ENCODE results near the gene ROPN1B.
"Not testable (repeated sequence)": the region's sequence is repeated elsewhere in the genome, so short reads cannot be mapped to it uniquely, and the experiment has no call there.

ROPN1B gene

GRCh38 chr3:125971997-125972944 lies 3.3 kb downstream of the ROPN1B start:
- peak overlapping the region; percentile 48 for H3K4me3 ChIP-seq (ENCODE audit: insufficient read depth, low read depth, low read length)
- H3K27ac ChIP-seq (ENCODE audit: insufficient read depth, low read depth, low read length, poor library complexity, severe bottlenecking), result not testable (repeated sequence)
- WGBS, 2 experiments, result 1 to 2% methylated on average over 26 of the region's 31 CpGs

GRCh38 chr3:125975245-125976002 lies 6.4 kb downstream of the ROPN1B start:
- H3K27me3 ChIP-seq (ENCODE audit: control insufficient read depth, insufficient read depth, low read length, poor library complexity, severe bottlenecking), result peaks cover 19% of the 10 kb centered on the region
- H3K36me3 ChIP-seq (ENCODE audit: control insufficient read depth, insufficient read depth, low read length); H3K4me3 ChIP-seq (ENCODE audit: insufficient read depth, low read depth, low read length); H3K4me1 ChIP-seq (ENCODE audit: control insufficient read depth, insufficient read depth, low read length); H3K9me3 ChIP-seq (ENCODE audit: control insufficient read depth, low read length); H3K27ac ChIP-seq (ENCODE audit: insufficient read depth, low read depth, low read length, poor library complexity, severe bottlenecking): not testable (repeated sequence)
- WGBS, 2 experiments, result 96 to 99% methylated on average over 2 to 3 of the region's 9 CpGs

More at GRCh38 chr3:125971997-125972944, 3.3 kb downstream of the ROPN1B start:
- peaks cover 37% of the 10 kb centered on the region for H3K27me3 ChIP-seq (ENCODE audit: control insufficient read depth, insufficient read depth, low read length, poor library complexity, severe bottlenecking)
- H3K36me3 ChIP-seq (ENCODE audit: control insufficient read depth, insufficient read depth, low read length); H3K9me3 ChIP-seq (ENCODE audit: control insufficient read depth, low read length); H3K4me1 ChIP-seq (ENCODE audit: control insufficient read depth, insufficient read depth, low read length): not testable (repeated sequence)

GRCh38 chr3:125976003-125976390 lies 7.0 kb downstream of the ROPN1B start:
- not testable (repeated sequence) for H3K4me1 ChIP-seq (ENCODE audit: control insufficient read depth, insufficient read depth, low read length); H3K36me3 ChIP-seq (ENCODE audit: control insufficient read depth, insufficient read depth, low read length); H3K27ac ChIP-seq (ENCODE audit: insufficient read depth, low read depth, low read length, poor library complexity, severe bottlenecking); H3K9me3 ChIP-seq (ENCODE audit: control insufficient read depth, low read length); H3K4me3 ChIP-seq (ENCODE audit: insufficient read depth, low read depth, low read length)
- H3K27me3 ChIP-seq (ENCODE audit: control insufficient read depth, insufficient read depth, low read length, poor library complexity, severe bottlenecking), result peaks cover 13% of the 10 kb centered on the region
- WGBS, 2 experiments, result 92 to 98% methylated on average over 3 of the region's 3 CpGs

DNA sequence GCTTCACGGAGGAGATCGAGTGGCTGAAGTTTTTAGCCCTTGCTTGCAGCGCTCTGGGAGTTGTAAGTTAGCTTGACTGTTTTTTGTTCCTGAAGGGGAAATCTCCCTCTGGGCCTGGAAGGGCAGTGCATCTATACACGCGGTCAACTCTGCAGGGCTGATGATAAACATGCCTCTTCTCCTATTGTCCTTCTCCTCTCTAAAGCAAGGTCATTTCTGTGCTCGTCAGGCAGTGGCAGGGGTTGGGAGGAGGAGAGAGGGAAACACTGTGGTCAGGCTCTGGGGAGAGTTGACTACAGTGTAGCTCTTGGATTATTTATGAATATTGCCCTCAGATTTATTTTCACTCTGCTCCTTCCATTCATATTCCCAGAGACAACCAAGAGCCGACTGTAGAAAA lies 8.1 kb downstream of the ROPN1B start:
- not testable (repeated sequence) for H3K27ac ChIP-seq (ENCODE audit: insufficient read depth, low read depth, low read length, poor library complexity, severe bottlenecking); H3K4me3 ChIP-seq (ENCODE audit: insufficient read depth, low read depth, low read length); H3K27me3 ChIP-seq (ENCODE audit: control insufficient read depth, insufficient read depth, low read length, poor library complexity, severe bottlenecking); H3K9me3 ChIP-seq (ENCODE audit: control insufficient read depth, low read length); H3K4me1 ChIP-seq (ENCODE audit: control insufficient read depth, insufficient read depth, low read length); H3K36me3 ChIP-seq (ENCODE audit: control insufficient read depth, insufficient read depth, low read length)
- no CpG with 5 or more reads among the region's 7 CpGs for WGBS, 2 experiments

DNA sequence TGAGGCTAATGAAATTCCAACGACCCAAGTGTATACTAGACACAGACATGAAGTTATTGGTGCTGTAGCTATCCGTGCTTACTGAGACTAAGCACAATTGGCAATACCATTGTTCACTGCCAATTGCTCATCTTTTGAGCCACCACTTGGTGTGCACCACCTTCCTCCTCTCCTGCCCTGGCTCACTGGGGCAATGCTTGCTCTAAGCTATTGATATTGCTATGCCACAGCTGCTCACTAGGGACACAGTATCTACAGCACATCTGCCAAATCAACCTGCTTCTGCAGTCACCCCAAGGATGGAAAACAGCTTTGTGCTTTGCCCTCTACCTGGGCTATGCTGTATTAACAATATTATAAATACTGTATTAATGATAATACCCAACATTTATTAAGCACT lies 16.0 kb downstream of the ROPN1B start:
- not testable (repeated sequence) for H3K9me3 ChIP-seq (ENCODE audit: control insufficient read depth, low read length); H3K4me3 ChIP-seq (ENCODE audit: insufficient read depth, low read depth, low read length); H3K4me1 ChIP-seq (ENCODE audit: control insufficient read depth, insufficient read depth, low read length); H3K27ac ChIP-seq (ENCODE audit: insufficient read depth, low read depth, low read length, poor library complexity, severe bottlenecking); H3K36me3 ChIP-seq (ENCODE audit: control insufficient read depth, insufficient read depth, low read length); H3K27me3 ChIP-seq (ENCODE audit: control insufficient read depth, insufficient read depth, low read length, poor library complexity, severe bottlenecking)
- 90 to 100% methylated on average over 1 of the region's 2 CpGs for WGBS, 2 experiments

- 44 to 46% methylated on average over 52 of the region's 52 CpGs for WGBS, 2 experiments
- Histone ChIP-seq H3K4me1 (ENCODE audit: control insufficient read depth, insufficient read depth, low read length) (no peaks in the 10 kb centered on the region), H3K27me3 (ENCODE audit: control insufficient read depth, insufficient read depth, low read length, poor library complexity, severe bottlenecking) (no peaks in the 10 kb centered on the region), H3K27ac (ENCODE audit: insufficient read depth, low read depth, low read length, poor library complexity, severe bottlenecking) (no peak overlapping the region), H3K4me3 (ENCODE audit: insufficient read depth, low read depth, low read length) (peak overlapping the region; percentile 39), H3K9me3 (ENCODE audit: control insufficient read depth, low read length) (no peaks in the 10 kb centered on the region), H3K36me3 (ENCODE audit: control insufficient read depth, insufficient read depth, low read length) (no peaks in the 10 kb centered on the region)
Observed at GRCh38 chr3:125990253-125990970, 21.4 kb downstream of the ROPN1B start.

- not testable (repeated sequence) for H3K36me3 ChIP-seq (ENCODE audit: control insufficient read depth, insufficient read depth, low read length); H3K4me1 ChIP-seq (ENCODE audit: control insufficient read depth, insufficient read depth, low read length); H3K4me3 ChIP-seq (ENCODE audit: insufficient read depth, low read depth, low read length); H3K27ac ChIP-seq (ENCODE audit: insufficient read depth, low read depth, low read length, poor library complexity, severe bottlenecking); H3K27me3 ChIP-seq (ENCODE audit: control insufficient read depth, insufficient read depth, low read length, poor library complexity, severe bottlenecking); H3K9me3 ChIP-seq (ENCODE audit: control insufficient read depth, low read length)
- 89% methylated on average over 4 of the region's 4 CpGs for WGBS, 2 experiments
Observed at GRCh38 chr3:125996751-125997150, 27.8 kb downstream of the ROPN1B start.

GRCh38 chr3:126002189-126002588 lies 33.2 kb downstream of the ROPN1B start:
- Histone ChIP-seq H3K36me3 (ENCODE audit: control insufficient read depth, insufficient read depth, low read length) (no peaks in the 10 kb centered on the region), H3K27ac (ENCODE audit: insufficient read depth, low read depth, low read length, poor library complexity, severe bottlenecking) (no peak overlapping the region), H3K27me3 (ENCODE audit: control insufficient read depth, insufficient read depth, low read length, poor library complexity, severe bottlenecking) (no peaks in the 10 kb centered on the region), H3K4me1 (ENCODE audit: control insufficient read depth, insufficient read depth, low read length) (no peaks in the 10 kb centered on the region), H3K4me3 (ENCODE audit: insufficient read depth, low read depth, low read length) (no peak overlapping the region), H3K9me3 (ENCODE audit: control insufficient read depth, low read length) (no peaks in the 10 kb centered on the region)

- Histone ChIP-seq H3K9me3 (ENCODE audit: control insufficient read depth, low read length) (no peaks in the 10 kb centered on the region), H3K27ac (ENCODE audit: insufficient read depth, low read depth, low read length, poor library complexity, severe bottlenecking) (no peak overlapping the region), H3K4me1 (ENCODE audit: control insufficient read depth, insufficient read depth, low read length) (no peaks in the 10 kb centered on the region), H3K4me3 (ENCODE audit: insufficient read depth, low read depth, low read length) (no peak overlapping the region), H3K27me3 (ENCODE audit: control insufficient read depth, insufficient read depth, low read length, poor library complexity, severe bottlenecking) (no peaks in the 10 kb centered on the region), H3K36me3 (ENCODE audit: control insufficient read depth, insufficient read depth, low read length) (no peaks in the 10 kb centered on the region)
- WGBS, 2 experiments, result 86 to 89% methylated on average over 10 of the region's 10 CpGs
Observed at GRCh38 chr3:126003447-126004190, 34.6 kb downstream of the ROPN1B start.
